Measurements from ENCODE around the gene WWC2.

DNA sequence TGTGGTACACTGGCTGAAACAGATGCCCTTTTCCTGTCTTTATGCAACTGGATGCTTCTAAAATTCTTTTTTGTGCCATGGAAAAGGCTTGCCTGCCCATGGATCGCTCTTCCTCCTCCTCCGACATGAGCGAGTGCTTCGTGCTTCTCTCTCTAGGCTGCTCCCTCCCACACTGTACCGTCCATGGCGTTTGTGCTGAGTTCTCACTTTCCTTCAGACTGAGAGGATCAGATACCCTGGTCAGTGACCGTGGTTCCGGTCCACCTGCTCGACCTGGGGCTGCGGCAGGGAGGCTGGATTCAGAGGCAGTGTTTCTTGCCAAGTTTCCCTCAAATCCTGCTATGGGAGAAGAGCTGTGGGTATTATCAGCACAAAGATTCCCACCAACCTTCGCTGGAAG is 233.4 kb downstream of the WWC2 start:
- TF ChIP-seq, protein P1, sequence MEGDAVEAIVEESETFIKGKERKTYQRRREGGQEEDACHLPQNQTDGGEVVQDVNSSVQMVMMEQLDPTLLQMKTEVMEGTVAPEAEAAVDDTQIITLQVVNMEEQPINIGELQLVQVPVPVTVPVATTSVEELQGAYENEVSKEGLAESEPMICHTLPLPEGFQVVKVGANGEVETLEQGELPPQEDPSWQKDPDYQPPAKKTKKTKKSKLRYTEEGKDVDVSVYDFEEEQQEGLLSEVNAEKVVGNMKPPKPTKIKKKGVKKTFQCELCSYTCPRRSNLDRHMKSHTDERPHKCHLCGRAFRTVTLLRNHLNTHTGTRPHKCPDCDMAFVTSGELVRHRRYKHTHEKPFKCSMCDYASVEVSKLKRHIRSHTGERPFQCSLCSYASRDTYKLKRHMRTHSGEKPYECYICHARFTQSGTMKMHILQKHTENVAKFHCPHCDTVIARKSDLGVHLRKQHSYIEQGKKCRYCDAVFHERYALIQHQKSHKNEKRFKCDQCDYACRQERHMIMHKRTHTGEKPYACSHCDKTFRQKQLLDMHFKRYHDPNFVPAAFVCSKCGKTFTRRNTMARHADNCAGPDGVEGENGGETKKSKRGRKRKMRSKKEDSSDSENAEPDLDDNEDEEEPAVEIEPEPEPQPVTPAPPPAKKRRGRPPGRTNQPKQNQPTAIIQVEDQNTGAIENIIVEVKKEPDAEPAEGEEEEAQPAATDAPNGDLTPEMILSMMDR (IDR thresholded peaks at IDR 0.05; ENCODE audit: borderline replicate concordance, extremely low read depth, low read length, poor library complexity, severe bottlenecking), result no peak
- no peak for TF ChIP-seq EZH2 (IDR thresholded peaks at IDR 0.05; ENCODE audit: borderline replicate concordance, low read depth, low read length, severe bottlenecking)
